WI38 (cell line): ENCODE results near the gene CDC42BPA.

Experiments
- H3K4me3 ChIP-seq: 2 replicates; pipeline ENCODE4 v1.5.1; 2011; ENCODE audit warnings: low read depth, mild to moderate bottlenecking, control low read depth, low read length
- TF ChIP-seq, protein P1 (sequence below): IDR thresholded peaks from 2 replicates; pipeline ENCODE4 v1.5.1; 2012; ENCODE audit warnings: low read depth, mild to moderate bottlenecking, control low read depth, low read length

CDC42BPA gene

GRCh38 chr1:226990133-226990716 lies 328.1 kb downstream of the CDC42BPA start:
- TF ChIP-seq, protein P1, sequence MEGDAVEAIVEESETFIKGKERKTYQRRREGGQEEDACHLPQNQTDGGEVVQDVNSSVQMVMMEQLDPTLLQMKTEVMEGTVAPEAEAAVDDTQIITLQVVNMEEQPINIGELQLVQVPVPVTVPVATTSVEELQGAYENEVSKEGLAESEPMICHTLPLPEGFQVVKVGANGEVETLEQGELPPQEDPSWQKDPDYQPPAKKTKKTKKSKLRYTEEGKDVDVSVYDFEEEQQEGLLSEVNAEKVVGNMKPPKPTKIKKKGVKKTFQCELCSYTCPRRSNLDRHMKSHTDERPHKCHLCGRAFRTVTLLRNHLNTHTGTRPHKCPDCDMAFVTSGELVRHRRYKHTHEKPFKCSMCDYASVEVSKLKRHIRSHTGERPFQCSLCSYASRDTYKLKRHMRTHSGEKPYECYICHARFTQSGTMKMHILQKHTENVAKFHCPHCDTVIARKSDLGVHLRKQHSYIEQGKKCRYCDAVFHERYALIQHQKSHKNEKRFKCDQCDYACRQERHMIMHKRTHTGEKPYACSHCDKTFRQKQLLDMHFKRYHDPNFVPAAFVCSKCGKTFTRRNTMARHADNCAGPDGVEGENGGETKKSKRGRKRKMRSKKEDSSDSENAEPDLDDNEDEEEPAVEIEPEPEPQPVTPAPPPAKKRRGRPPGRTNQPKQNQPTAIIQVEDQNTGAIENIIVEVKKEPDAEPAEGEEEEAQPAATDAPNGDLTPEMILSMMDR = no peak

DNA sequence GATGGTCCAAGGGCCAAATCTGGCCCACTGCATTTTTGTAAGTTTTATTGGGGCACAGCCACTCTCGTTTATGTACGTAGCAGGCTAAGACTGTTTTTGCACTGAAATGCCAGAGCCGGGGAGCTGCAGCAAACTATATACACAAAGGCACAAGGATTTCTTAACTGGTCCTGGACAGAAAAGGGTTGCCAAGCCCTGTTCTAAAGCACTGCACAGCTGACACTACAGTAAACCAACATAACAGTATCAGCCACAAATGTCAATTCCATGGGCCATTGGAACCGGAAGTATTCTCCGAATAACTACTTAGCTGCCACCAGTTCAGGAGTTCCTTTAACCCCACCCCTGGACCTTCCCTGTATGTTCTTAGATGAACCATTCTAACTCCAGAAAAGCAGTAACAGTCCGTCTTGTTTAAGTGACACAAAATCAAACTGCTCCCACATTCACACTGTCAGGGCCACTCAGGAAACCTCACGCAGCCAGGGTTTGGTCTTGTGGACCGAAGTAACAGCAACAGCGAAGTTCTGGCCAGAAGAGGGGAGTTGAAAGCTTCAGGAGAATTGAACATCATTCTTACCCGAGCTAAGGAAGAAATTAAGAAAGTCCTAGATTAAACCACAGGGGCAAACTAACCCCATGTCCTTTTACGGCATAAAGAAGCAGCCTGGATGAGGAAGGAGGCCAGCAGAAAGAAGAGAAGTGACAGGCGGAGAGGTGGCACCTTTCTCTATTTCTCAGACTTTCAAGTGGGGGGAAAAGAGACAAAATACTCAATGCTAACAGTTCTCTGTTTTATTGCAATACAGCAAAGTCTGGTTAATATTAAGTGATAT lies 329.0 kb downstream of the CDC42BPA start:
- H3K4me3 ChIP-seq = no peak overlapping the region
- TF ChIP-seq, protein P1 = no peak

More at GRCh38 chr1:226990133-226990716, 328.1 kb downstream of the CDC42BPA start:
- no peak overlapping the region for H3K4me3 ChIP-seq

DNA sequence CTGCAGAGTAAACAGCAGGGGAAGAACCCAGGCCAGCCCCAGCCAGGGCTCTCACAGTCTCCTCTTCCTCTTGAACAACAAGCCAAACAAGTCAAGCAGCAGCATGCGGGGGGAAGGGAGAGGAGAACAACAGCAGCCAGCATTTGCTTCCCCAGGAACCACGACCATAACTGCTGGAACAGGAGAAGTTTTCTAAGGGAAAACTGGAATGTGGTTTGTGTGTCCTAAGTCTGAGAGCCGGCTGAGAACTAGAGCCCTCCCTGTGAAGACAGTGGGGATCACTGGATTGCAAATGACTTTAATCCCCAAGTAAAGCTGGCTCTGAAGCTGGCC lies 330.0 kb downstream of the CDC42BPA start:
- TF ChIP-seq, protein P1 = no peak
- H3K4me3 ChIP-seq = no peak overlapping the region

DNA sequence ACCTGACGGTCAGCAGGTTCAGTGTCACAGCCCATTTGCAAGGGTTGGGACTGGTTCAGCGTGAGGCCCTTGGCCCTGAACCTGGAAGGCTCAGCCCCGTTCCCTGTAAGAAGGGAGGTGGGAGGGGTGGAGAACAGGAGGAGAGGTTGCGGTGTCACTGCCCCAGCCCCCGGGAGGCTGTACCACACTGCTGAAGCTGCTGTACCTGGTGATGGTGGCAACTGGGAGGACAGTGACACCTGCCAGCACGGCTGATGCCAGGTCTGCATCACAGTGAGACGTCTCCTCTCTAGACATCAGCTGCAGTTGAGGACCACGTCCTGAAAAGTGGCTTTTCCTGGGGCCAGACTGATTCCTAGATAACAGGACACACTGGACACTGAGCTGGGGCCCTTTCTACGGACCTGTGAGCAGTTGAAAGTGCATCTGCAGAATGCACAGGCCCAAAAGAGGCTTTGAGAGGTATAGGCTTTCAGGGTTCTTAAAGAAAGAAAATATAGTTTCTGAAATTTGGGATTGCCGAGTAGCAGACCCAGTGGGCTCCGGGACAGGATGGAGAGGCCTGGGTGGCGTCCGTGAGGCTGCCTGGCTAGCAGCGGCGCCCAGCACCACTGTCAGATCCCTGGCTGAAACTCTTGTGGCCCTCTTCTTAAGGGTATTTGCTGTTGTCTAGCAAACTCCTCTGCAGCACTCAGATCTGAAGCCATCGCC lies 330.5 kb downstream of the CDC42BPA start:
- TF ChIP-seq, protein P1 = no peak

DNA sequence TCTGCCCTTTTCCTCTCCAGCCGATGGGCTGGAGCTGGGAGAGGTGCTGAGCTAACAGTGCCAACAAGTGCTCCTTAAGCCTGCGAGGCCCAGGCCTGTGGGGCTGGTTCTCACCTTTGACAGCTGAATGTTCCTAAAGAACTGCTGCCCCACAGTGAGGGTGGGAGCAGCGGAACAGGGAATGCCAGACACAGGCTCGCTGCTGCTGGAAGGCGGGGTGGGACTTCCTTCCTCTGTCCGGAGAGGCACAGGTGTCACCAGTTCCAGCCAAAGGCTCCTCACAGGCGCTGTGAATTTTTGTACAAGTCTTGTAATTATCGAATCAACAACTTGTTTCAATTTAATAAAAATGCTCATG lies 331.1 kb downstream of the CDC42BPA start:
- no peak overlapping the region for H3K4me3 ChIP-seq

More for the DNA sequence above, 330.5 kb downstream of the CDC42BPA start:
- no peak overlapping the region for H3K4me3 ChIP-seq

GRCh38 chr1:226986496-226987178 lies 331.7 kb downstream of the CDC42BPA start:
- TF ChIP-seq, protein P1 = no peak
- no peak overlapping the region for H3K4me3 ChIP-seq

More for the DNA sequence above, 331.1 kb downstream of the CDC42BPA start:
- TF ChIP-seq, protein P1 = no peak
